ENCODE data around the gene CAMP. TPM values are rescaled to one million over a fixed set of nuclear protein-coding genes. Genes with fewer than 3 reads are reported as not detected.

CAMP gene
- total RNA-seq, 2 donors from 2014 or later, result not detected

- intact Hi-C loops (cut with DNase I), result no loop called here
- DNase-seq (no peak), ATAC-seq (no peak)
- TF ChIP-seq CTCF (IDR thresholded peaks at IDR 0.05) (no peak), POLR2A (IDR thresholded peaks at IDR 0.05) (no peak)
- 43 to 91% methylated on average over 1 to 2 of the region's 2 CpGs for WGBS, 2 donors
- Histone ChIP-seq H3K36me3 (replicated peaks in 1 of 2; ENCODE audit: insufficient read depth in 1 of 2, low read depth in 2 of 2) (no peaks in the 10 kb centered on the region), H3K9me3 (no peaks in the 10 kb centered on the region), H3K27ac (no peak overlapping the region), H3K4me1 (peaks cover 16% of the 10 kb centered on the region), H3K4me3 (no peak overlapping the region), H3K27me3 (no peaks in the 10 kb centered on the region)
Measured at GRCh38 chr3:48243886-48244285, 20.6 kb downstream of the CAMP start.

GRCh38 chr3:48244461-48244860 is 21.2 kb downstream of the CAMP start:
- intact Hi-C loops (cut with DNase I), result no loop called here
- Histone ChIP-seq H3K4me3 (no peak overlapping the region), H3K4me1 (peaks cover 16% of the 10 kb centered on the region), H3K27ac (no peak overlapping the region), H3K27me3 (no peaks in the 10 kb centered on the region), H3K9me3 (no peaks in the 10 kb centered on the region), H3K36me3 (replicated peaks in 1 of 2; ENCODE audit: insufficient read depth in 1 of 2, low read depth in 2 of 2) (peaks cover 0 to 3% of the 10 kb centered on the region in 2 donors)
- DNase-seq, result no peak
- 89 to 91% methylated on average over 1 of the region's 1 CpG for WGBS, 2 donors
- no peak for ATAC-seq
- TF ChIP-seq CTCF (IDR thresholded peaks at IDR 0.05), result no peak
- TF ChIP-seq POLR2A (IDR thresholded peaks at IDR 0.05), result no peak

GRCh38 chr3:48245136-48245535 is 21.8 kb downstream of the CAMP start:
- DNase-seq, result no peak
- WGBS, 2 donors, result 96 to 100% methylated on average over 4 to 7 of the region's 7 CpGs

GRCh38 chr3:48247401-48247811 is 24.1 kb downstream of the CAMP start:
- Histone ChIP-seq H3K27me3 (no peaks in the 10 kb centered on the region), H3K4me1 (no peaks in the 10 kb centered on the region), H3K36me3 (replicated peaks in 1 of 2; ENCODE audit: insufficient read depth in 1 of 2, low read depth in 2 of 2) (peaks cover 0 to 3% of the 10 kb centered on the region in 2 donors), H3K9me3 (no peaks in the 10 kb centered on the region), H3K4me3 (no peak overlapping the region), H3K27ac (no peak overlapping the region)
- intact Hi-C loops (cut with DNase I), result no loop called here
- TF ChIP-seq CTCF (IDR thresholded peaks at IDR 0.05), result no peak
- no peak for TF ChIP-seq POLR2A (IDR thresholded peaks at IDR 0.05)
- DNase-seq (no peak), ATAC-seq (no peak)
- WGBS, 2 donors, result 86 to 90% methylated on average over 1 of the region's 1 CpG

More at GRCh38 chr3:48245136-48245535, 21.8 kb downstream of the CAMP start:
- no peak for TF ChIP-seq POLR2A (IDR thresholded peaks at IDR 0.05)
- TF ChIP-seq CTCF (IDR thresholded peaks at IDR 0.05), result no peak
- no peaks in the 10 kb centered on the region for H3K27me3 ChIP-seq
- H3K9me3 ChIP-seq, result no peaks in the 10 kb centered on the region
- no peak overlapping the region for H3K27ac ChIP-seq
- no peak overlapping the region for H3K4me3 ChIP-seq
- intact Hi-C loops (cut with DNase I), result no loop called here
- peaks cover 16% of the 10 kb centered on the region for H3K4me1 ChIP-seq
- H3K36me3 ChIP-seq (replicated peaks in 1 of 2; ENCODE audit: insufficient read depth in 1 of 2, low read depth in 2 of 2), result peaks cover 0 to 3% of the 10 kb centered on the region in 2 donors
- no peak for ATAC-seq

GRCh38 chr3:48248095-48248850 is 25.0 kb downstream of the CAMP start:
- H3K27me3 ChIP-seq, result no peaks in the 10 kb centered on the region
- H3K4me1 ChIP-seq, result no peaks in the 10 kb centered on the region
- intact Hi-C loops (cut with DNase I), result no loop called here
- no peaks in the 10 kb centered on the region for H3K9me3 ChIP-seq
- ATAC-seq (no peak), DNase-seq (no peak)
- no peak overlapping the region for H3K4me3 ChIP-seq
- 89 to 90% methylated on average over 4 of the region's 4 CpGs for WGBS, 2 donors
- TF ChIP-seq CTCF (IDR thresholded peaks at IDR 0.05) (no peak), POLR2A (IDR thresholded peaks at IDR 0.05) (no peak)
- no peak overlapping the region for H3K27ac ChIP-seq
- peaks cover 0 to 3% of the 10 kb centered on the region in 2 donors for H3K36me3 ChIP-seq (replicated peaks in 1 of 2; ENCODE audit: insufficient read depth in 1 of 2, low read depth in 2 of 2)

All from body of pancreas (tissue), 4 donors.